Right ventricle myocardium superior (tissue), 1 donor: ENCODE results near the gene ACRBP. TPM values are rescaled to one million over a fixed set of nuclear protein-coding genes. Genes with fewer than 3 reads are reported as not detected.

ENCODE experiments used
- ATAC-seq: fragments of 200-7000 bp; cut with Tn5 transposase; one replicate; pipeline ENCODE4 v1.9.1; 2020; ENCODE audit warnings: mild to moderate bottlenecking; ENCODE audit not compliant: poor library complexity
- DNase-seq: peaks from one replicate; pipeline ENCODE4 v3.0.0-alpha.2; 2020
- intact Hi-C: fragments of 100-400 bp; cut with DNase I; formaldehyde crosslinking; loops from one replicate; pipeline ENCODE4 v1.11.2; 2022
- total RNA-seq: library from RNA; stranded (reverse); fragmentation: NEBNext Ultra II Directional; extraction: Animal tissue kit (Norgen Biotek cat#: 25700); gene quantifications from one replicate; pipeline ENCODE4 v1.2.1, GENCODE V29; 2021
- donor health status: DM: no; HTN: yes; CAD: no; lungs with severe emphysema.

Gene ACRBP
- total RNA-seq, 1 donor from 2014 or later = 0.51 TPM

DNA sequence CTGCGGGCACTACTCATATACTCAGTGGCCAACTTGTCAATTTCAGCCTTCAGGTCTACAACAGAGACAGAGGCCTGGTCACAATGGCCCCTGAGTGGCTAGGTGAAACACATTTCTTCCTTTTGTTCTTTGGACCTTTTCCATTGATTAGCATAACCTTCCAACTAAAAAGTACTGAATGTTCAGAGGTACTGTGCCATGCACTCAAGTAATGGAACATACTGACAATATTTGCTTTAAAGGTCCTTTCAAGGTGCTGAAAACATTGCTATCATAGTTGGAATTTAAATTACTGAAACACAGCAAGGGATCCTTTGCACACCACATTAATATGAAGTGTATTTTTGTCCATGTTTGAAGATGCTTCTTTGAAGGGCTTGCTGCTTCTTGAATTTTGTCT lies 6.1 kb upstream of the ACRBP start:
- intact Hi-C loops = loop anchor here (5.0 kb wide), 1 partner anchor 36 kb away; no protein-coding TSS in a partner anchor
- ATAC-seq (peak; percentile 52), DNase-seq (no peak)

GRCh38 chr12:6652391-6652790 lies 5.2 kb upstream of the ACRBP start:
- no peak for DNase-seq
- ATAC-seq = no peak
- intact Hi-C loops = loop anchor here (5.0 kb wide), 1 partner anchor 35 kb away; no protein-coding TSS in a partner anchor

GRCh38 chr12:6650832-6651231 lies 3.6 kb upstream of the ACRBP start:
- DNase-seq = no peak
- intact Hi-C loops = loop anchor here (5.0 kb wide), 1 partner anchor 34 kb away; no protein-coding TSS in a partner anchor
- no peak for ATAC-seq

DNA sequence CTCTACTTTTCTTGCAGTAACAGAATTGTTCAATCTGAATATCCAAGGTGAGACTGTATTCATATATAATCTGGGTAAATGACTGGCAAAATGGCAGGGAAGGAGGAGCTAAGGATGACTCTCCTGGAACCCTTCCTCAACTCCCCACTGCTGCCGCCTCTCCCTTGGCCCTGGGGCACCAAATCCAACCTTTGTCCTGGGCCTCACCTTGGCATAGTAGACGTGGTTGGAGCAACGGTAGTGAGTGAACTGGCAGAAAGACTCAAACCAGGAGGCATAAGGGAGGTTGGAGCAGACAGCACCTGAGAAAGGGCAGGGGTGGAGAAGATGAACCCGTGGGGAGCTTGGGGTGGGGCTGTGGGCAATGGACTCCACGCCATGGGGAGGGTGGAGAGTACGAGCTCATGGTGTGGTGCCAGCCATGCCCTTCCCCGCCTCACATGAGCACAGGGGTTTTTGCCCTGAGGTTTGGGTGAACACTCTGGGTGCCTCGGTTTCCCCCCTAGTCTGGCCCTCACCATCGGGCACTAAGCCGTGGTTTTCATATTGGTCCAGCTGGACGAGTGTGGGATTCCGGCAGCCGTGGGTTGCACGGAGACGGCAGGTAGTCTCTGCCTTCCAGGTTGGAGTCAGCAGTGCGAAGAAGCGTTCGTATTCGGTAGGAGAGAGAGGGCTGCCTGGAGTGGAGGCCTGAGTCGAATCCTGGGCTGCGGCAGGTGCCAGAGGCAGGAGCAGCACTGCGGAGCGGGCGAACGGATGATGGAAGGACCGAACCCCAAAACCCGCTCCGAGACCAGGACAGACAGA lies 753 bp downstream of the ACRBP start:
- DNase-seq (peak; percentile 39), ATAC-seq (peak; percentile 16)
- intact Hi-C loops = no loop called here

DNA sequence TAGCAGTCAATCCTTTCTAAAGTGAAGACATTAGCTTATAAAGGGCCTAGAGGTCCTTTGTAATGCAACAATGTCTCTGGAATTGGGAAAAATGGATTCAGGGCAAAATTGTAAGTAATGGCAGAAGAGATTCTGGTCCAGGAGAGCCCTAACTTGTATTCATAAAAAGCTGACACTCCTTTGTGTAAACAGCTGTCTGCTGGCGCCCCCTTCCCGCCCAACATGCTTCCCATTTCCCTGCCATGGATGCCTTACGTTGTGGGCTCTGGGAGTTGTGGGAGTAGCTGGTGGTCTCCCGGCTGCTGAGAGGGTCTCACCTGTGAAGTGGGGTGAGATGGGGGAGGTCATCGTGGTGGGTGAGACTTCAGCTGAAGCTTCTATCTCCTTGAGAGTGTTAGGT lies 2.3 kb downstream of the ACRBP start:
- no peak for ATAC-seq
- DNase-seq = peak; percentile 64

DNA sequence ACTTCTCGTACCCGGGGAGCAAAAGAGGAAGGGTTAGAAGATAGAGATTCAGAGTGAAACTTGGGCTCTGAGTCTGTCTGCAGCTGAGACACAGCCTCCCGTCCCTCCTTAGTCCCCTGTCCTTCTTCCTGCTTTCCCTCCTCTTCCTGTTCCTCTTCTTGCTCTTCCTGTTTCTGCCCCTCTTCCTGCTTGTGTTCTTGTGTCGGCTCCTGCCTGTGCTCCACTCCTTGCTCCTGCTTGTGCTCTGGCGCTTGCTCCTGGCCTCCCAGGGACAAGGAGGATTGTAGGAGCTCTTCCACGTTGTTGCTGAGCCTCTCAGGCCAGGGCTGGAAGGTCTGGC lies 3.0 kb downstream of the ACRBP start:
- intact Hi-C loops = no loop called here
- ATAC-seq (peak; percentile 38), DNase-seq (no peak)

More for the DNA sequence above, 2.3 kb downstream of the ACRBP start:
- intact Hi-C loops = no loop called here

GRCh38 chr12:6643569-6644256 lies 3.5 kb downstream of the ACRBP start:
- intact Hi-C loops = no loop called here
- no peak for DNase-seq
- peak; percentile 27 for ATAC-seq

GRCh38 chr12:6641131-6641530 lies 6.1 kb downstream of the ACRBP start:
- no peak for ATAC-seq
- no peak for DNase-seq
- intact Hi-C loops = no loop called here

- intact Hi-C loops = no loop called here
- DNase-seq = no peak
- no peak for ATAC-seq
These were observed 6.7 kb downstream of the ACRBP start for GRCh38 chr12:6640497-6640896.

DNA sequence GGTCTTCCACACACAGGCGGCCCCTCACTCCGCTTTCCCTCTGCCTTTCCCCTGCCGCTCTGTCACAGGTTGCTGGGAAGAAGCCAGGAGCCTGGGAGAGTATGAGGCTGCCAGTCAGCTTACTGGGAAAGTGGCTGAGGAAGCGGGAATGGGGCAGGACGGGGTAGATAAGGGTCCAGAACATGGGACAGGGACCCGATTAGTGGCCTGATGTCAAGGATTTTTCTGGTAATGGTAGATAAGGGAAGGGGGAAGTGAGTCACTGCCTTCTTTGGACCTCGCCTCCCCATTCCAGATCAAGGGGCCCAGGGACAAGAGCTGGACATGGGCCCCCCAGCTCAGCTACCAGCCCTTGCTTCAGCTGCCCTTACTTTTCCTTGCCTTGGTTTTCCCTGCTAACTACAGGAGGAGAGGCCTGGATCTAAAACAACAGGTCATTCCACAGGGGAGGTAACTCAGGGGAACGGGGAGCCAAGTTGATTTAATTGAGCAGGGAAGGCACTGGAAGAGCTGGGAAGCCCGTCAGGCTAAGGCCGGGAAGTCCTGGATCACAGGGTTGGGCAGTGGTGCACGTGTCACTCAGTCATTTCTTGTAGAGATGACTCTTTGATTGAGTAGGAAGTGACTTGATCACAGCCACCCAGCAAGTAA lies 8.0 kb downstream of the ACRBP start:
- intact Hi-C loops = no loop called here
- ATAC-seq (no peak), DNase-seq (no peak)

DNA sequence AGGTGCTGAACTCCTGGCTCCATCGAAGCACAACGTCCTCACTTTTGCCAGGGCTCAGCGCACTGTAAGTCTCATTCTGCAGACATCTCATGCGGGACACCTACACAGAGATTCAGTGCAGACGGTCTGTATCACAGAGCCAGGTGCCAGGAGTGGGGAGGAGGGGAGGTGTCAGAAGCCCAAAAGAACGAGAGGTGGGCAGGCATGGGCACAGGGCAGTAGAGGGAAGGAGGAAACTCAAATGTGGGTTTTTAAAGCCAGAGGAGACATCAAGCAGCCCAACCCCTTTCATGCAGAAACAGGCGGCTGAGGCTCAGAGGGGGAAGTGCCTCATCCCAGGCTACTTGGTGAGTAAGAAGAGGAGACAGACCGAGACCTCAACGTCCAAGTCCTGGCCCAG lies 8.9 kb downstream of the ACRBP start:
- intact Hi-C loops = no loop called here

GRCh38 chr12:6635856-6636531 lies 11.2 kb downstream of the ACRBP start, which contains the start of gene LPAR5:
Gene LPAR5 (minus strand): TSS chr12:6635959. CDS start chr12:6621248, 14,711 bp downstream.
- DNase-seq = no peak

More for the DNA sequence above, 8.9 kb downstream of the ACRBP start:
- DNase-seq (no peak), ATAC-seq (no peak)

GRCh38 chr12:6635375-6635855 lies 11.8 kb downstream of the ACRBP start:
- ATAC-seq = no peak
- no peak for DNase-seq
- intact Hi-C loops = no loop called here

More at GRCh38 chr12:6635856-6636531, 11.2 kb downstream of the ACRBP start, which contains the start of gene LPAR5:
- intact Hi-C loops = no loop called here
- peak; percentile 52 for ATAC-seq

GRCh38 chr12:6632026-6632983 lies 14.9 kb downstream of the ACRBP start:
- ATAC-seq = peak; percentile 47
- no peak for DNase-seq
- intact Hi-C loops = no loop called here

DNA sequence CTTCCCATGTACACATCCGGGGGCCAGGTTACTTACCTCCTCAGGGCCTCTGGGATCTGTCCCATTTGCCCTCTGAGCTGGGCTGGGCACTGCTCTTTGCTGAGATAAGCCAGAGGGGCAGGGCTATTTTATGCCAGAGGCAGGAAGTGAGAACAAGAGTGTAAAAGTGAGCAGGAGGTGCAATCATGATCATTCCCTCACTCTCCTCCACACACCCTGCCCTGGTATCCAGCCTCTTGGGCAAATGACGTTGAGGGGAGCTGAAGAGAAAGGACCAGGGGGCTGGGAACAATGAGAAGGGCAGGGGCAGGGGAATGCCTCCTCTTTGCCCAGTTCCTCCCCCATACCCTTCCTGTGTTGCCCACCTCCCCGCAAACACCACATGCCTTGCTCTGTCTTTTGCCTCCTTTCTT lies 15.7 kb downstream of the ACRBP start:
- peak; percentile 81 for ATAC-seq

DNA sequence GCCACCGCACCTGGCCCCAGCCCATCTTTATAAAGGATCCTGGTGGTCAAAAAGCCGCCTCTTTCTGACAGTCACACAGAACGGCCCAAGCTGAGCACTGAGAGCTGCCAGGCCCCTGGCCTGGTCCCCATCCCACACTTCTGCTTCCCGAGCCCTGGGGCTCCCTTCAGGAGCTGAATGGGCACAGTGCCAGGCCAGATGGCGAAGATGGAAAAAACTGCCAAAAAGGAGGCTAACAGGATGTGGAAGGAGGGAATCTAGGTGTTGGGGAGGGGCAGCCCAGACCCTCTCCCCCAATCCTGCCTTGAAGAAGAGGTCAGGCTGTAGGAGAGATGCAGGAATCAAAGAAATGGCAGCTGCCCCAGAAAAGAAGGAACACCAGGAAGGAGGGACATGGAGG lies 16.5 kb downstream of the ACRBP start:
- no peak for ATAC-seq
- DNase-seq = no peak
- intact Hi-C loops = no loop called here

More for the DNA sequence above, 15.7 kb downstream of the ACRBP start:
- intact Hi-C loops = no loop called here
- DNase-seq = no peak

DNA sequence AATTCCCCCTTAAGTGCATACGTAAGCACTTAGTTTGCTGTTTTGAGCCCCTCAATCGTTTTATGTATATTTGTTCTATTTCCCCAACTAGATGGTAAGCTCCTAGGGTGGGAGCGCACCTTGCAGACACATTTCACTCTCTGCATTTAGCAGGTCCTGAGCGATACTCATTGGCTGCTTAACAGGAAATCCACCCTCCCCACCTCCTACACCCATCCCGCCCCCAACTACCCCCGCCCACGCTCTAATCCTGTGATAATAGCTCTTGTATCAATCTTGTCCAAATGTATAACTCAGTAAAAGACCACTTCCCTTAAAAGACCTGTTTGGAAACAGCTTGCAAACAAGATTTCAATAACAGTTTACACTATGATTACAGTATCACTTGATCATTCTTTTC lies 19.6 kb downstream of the ACRBP start:
- DNase-seq = no peak
- intact Hi-C loops = no loop called here
- no peak for ATAC-seq
